SK-N-MC (cell line): ENCODE measurements around the gene FAR2.
"Not testable (repeated sequence)": the region's sequence is repeated elsewhere in the genome, so short reads cannot be mapped to it uniquely, and the experiment has no call there.

Experiments
- DNase-seq: peaks from one replicate; pipeline ENCODE4 v3.0.0-alpha.2; 2011; ENCODE audit warnings: low read depth, low spot score
- H3K27ac ChIP-seq: fragments of 200-600 bp; sonication (generic); 2 replicates; pipeline ENCODE4 v1.5.1; 2016; ENCODE audit warnings: mixed run types
- H3K36me3 ChIP-seq: fragments of 200-600 bp; sonication (generic); 2 replicates; pipeline ENCODE4 v1.6.1; 2017; ENCODE audit warnings: antibody characterized with exemption, low read length, mixed read lengths; ENCODE audit not compliant: insufficient read depth
- H3K4me3 ChIP-seq: fragments of 200-600 bp; sonication (generic); 2 replicates; pipeline ENCODE4 v1.5.1; 2016
- H3K9ac ChIP-seq: fragments of 200-600 bp; sonication (generic); 2 replicates; pipeline ENCODE4 v1.8.0; 2017; ENCODE audit warnings: mixed run types, mixed read lengths; ENCODE audit not compliant: insufficient read length
- H3K9me3 ChIP-seq: fragments of 200-600 bp; sonication (generic); 2 replicates; pipeline ENCODE4 v1.6.1; 2017; ENCODE audit warnings: low read depth, mild to moderate bottlenecking, antibody characterized with exemption, low read length, moderate library complexity, mixed read lengths
- EZH2 ChIP-seq: fragments of 200-600 bp; sonication (generic); IDR thresholded peaks from one replicate; pipeline ENCODE4 v1.6.1; 2017; ENCODE audit warnings: antibody characterized with exemption
- FOXP2 ChIP-seq: optimal IDR thresholded peaks from 2 replicates; pipeline ENCODE3; 2011; ENCODE audit warnings: mild to moderate bottlenecking, moderate library complexity; ENCODE audit not compliant: insufficient read depth; ENCODE audit errors: extremely low read length, control extremely low read depth
- POLR2AphosphoS5 ChIP-seq: IDR thresholded peaks from 2 replicates; pipeline ENCODE4 v1.6.1; 2012; ENCODE audit warnings: mild to moderate bottlenecking, low read depth, low read length, borderline replicate concordance

The FAR2 gene

DNA sequence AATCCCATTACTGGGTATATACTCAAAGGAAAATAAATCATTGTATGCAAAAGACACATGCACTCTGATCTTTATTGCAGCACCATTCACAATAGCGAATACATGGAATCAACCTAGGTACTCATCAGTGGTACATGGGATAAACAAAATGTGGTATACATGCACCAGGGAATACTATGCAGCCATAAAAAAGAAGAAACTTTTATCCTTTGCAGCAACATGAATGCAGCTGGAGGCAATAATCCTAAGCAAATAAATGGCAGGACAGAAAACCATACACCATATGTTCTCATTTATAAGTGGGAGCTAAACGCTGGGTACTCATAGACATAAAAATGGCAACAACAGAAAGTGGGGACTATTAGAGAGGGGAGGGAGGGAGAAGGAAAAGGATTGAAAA, 216.0 kb downstream of the FAR2 start:
- H3K9me3 ChIP-seq = no peaks in the 10 kb centered on the region
- H3K27ac ChIP-seq = no peak overlapping the region
- no peak overlapping the region for H3K4me3 ChIP-seq
- no peak for DNase-seq
- peaks cover 55% of the 10 kb centered on the region for H3K36me3 ChIP-seq
- H3K9ac ChIP-seq = no peak overlapping the region
- TF ChIP-seq FOXP2 (no peak), POLR2AphosphoS5 (no peak), EZH2 (no peak)

DNA sequence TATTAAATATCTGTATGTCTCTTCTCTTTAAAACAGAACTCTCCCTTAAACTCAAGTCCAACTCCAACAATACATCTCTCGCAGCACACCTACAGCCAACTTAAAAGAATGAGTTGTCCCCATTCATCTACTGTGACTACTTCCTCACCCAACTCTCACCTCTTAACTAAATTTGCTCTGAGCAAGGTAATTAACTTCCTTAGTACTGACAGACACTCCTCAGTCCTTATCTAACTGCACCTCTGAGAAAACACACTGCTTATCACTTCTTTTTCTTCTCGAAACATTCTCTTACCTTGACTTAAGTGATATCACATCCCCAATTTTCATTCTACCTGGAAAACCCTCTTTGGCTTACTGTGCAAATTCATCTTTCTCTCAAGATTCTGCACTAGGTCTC, 224.9 kb downstream of the FAR2 start:
- H3K4me3 ChIP-seq = no peak overlapping the region
- peaks cover 42% of the 10 kb centered on the region for H3K36me3 ChIP-seq
- no peak for TF ChIP-seq POLR2AphosphoS5
- no peak for TF ChIP-seq FOXP2
- no peak for TF ChIP-seq EZH2
- no peak overlapping the region for H3K27ac ChIP-seq
- H3K9me3 ChIP-seq = no peaks in the 10 kb centered on the region
- no peak for DNase-seq
- H3K9ac ChIP-seq = no peak overlapping the region

DNA sequence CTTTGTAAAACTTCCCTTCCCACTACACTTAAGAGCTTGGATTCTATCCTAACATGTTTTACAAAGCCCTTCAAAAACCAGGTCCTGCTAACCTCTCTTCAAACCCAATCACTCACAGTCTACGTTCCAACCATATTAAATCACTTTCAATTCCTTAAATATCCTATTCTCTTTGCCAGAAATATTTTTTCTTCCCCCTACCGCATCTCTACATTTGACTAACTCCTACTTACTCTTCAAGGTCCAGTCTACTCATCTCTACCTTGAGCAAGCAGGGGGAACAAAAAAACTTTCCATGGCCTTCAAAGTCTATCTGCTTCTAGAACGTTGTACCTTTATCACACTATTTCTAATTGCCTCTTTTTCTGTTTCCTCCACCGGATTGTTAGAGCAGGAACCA, 225.8 kb downstream of the FAR2 start:
- TF ChIP-seq EZH2 (no peak), FOXP2 (no peak), POLR2AphosphoS5 (no peak)
- Histone ChIP-seq H3K36me3 (peaks cover 33% of the 10 kb centered on the region), H3K4me3 (no peak overlapping the region)

DNA sequence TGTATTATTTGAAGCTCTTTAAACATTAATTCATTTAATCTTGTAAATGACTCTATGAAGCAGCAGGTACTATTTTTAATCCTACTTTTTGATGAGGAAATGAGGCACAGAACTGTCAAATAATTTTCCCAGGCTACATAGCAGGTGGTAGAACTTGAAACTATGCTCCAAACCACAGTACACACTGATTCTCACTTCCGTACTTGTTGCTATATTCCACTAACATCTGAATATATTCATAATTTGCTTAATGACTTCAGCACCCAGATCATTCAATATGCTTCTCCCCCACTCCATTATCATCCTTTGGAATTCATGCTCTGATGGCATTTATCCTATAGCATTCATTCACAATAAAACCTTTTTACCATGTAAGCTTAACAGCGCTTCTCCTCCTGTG, 227.0 kb downstream of the FAR2 start:
- no peak overlapping the region for H3K27ac ChIP-seq
- H3K36me3 ChIP-seq = peaks cover 24% of the 10 kb centered on the region
- no peak overlapping the region for H3K4me3 ChIP-seq
- TF ChIP-seq POLR2AphosphoS5 (no peak), EZH2 (no peak), FOXP2 (no peak)
- H3K9me3 ChIP-seq = no peaks in the 10 kb centered on the region
- no peak overlapping the region for H3K9ac ChIP-seq
- DNase-seq = no peak

More for the DNA sequence above, 225.8 kb downstream of the FAR2 start:
- DNase-seq = no peak
- no peaks in the 10 kb centered on the region for H3K9me3 ChIP-seq
- no peak overlapping the region for H3K9ac ChIP-seq
- no peak overlapping the region for H3K27ac ChIP-seq

DNA sequence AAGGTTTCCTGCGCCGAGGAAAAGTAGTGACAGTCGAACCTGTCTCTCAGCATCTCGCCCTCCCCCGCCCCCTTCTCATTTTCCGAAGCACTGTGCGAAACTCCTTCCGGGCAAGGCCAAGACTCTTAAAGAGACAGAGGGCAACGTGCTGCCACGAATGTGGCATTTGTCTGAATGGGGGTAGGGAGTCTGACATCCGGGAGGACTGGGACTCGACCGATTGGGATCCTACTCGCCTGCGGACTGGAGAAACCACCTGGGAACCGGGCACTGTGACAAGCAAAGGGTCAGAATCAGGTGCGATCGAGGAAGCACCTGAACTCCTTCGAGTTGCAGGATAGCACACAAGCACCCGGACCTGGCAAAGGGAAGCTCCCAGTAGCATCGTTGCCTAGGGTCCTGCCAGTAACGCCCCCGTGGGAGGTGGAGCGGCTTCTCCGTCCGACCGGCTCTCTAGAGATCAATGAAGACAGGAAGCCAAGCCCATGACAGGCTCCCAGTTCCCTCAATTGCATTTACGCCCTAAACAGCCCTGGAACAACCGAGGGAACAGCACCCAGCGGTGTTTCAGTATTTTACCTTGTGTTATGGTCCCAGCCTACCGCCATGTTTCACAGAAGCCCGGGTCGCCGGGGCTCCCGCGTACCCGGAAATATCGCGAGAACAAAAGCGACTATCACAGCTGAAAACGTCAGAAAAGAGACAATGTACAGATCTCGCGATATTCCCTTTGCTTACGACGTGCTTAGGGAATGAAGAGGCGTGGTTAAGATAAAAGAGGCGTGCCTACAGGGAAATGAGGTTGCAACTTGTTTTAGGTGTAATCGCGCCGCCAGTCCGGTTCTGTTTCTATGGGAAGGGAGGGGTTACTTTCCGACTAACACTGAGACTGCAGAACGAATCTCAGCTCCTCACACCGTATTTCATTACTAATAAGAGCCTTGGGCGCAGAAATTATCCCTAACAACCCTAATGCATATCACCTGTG, 231.8 kb downstream of the FAR2 start, which contains the start of gene ERGIC2:
Gene ERGIC2, minus strand, starts transcription at position 637 of the 988 bp plus-strand sequence. CDS start 9,539 bp downstream, outside the sequence.
- TF ChIP-seq EZH2 (no peak), FOXP2 (peak; percentile 75), POLR2AphosphoS5 (peak; percentile 87)
- no peaks in the 10 kb centered on the region for H3K9me3 ChIP-seq
- DNase-seq = peak; percentile 99

DNA sequence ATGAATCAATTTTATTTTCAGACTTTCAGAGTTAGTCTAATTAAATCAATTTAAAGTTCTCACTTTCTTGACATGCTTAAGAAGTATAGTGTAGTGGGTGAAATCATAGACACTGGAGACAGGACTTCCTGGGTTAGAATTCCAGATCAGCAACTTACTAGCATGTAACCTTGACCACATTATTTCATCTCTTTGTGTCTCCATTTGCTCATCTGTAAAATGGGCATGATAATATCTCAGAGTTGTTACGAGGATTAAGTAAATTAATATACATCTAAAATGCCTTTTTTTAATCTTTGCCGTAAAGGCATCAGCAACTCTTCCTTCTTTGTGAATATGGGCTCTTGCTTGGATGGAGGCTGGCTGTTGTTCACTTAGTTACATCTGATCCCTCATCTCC, 233.2 kb downstream of the FAR2 start:
- Histone ChIP-seq H3K9me3 (no peaks in the 10 kb centered on the region), H3K36me3 (peaks cover 11% of the 10 kb centered on the region), H3K4me3 (no peak overlapping the region), H3K9ac (no peak overlapping the region), H3K27ac (no peak overlapping the region)
- TF ChIP-seq EZH2 (no peak), FOXP2 (no peak), POLR2AphosphoS5 (no peak)
- DNase-seq = no peak

More for the DNA sequence above, 231.8 kb downstream of the FAR2 start, which contains the start of gene ERGIC2:
- Histone ChIP-seq H3K27ac (peak within 1 kb of the TSS; percentile 88), H3K4me3 (peak within 1 kb of the TSS; percentile 95), H3K36me3 (peaks cover 19% of the 10 kb centered on the region), H3K9ac (peak within 1 kb of the TSS; percentile 98)

DNA sequence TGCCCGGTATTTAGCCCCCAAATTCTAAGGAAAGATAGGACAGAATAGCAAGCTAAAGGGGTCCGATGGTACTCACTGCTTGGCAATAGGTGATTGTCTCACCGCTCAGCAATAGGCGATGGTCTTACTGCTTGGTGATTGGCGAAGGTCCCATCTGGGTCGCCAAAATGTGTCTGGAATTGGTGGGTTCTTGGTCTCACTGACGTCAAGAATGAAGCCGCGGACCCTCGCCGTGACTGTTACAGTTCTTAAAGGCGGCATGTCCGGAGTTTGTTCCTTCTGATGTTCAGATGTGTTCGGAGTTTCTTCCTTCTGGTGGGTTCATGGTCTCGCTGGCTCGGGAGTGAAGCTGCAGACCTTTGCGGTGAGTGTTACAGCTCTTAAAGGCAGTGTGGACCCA, 236.1 kb downstream of the FAR2 start:
- H3K9ac ChIP-seq, H3K4me3 ChIP-seq, DNase-seq, H3K27ac ChIP-seq, H3K9me3 ChIP-seq, H3K36me3 ChIP-seq: not testable (repeated sequence)
